ENCODE data around the gene BROX. TPM values are rescaled to one million over a fixed set of nuclear protein-coding genes. Genes with fewer than 3 reads are reported as not detected.

BROX gene
- total and polyA plus RNA-seq, 3 donors from 2014 or later = 20.8 to 41.3 (median 37.3) TPM

DNA sequence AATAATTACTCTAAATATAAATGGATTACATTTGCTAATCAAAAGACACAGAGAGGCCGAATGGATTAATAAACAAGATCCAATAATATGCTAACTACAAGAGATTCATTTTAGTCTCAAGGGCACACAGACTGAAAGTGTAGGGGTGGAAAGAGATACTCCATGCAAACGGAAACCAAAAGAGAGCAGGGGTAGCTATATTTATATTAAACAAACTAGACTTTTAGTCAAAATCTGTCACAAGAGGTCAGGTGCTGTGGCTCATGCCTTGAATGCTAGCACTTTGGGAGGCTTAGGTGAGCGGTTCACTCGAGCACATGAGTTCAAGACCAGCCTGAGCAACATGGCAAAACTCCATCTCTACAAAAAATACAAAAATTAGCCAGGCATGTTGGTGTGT lies 68.9 kb downstream of the BROX start:
- Histone ChIP-seq H3K27ac (no peak overlapping the region), H3K36me3 (ENCODE audit: low read depth, missing control alignments) (no peaks in the 10 kb centered on the region), H3K4me1 (peaks cover 2% of the 10 kb centered on the region), H3K4me3 (no peak overlapping the region), H3K9me3 (no peaks in the 10 kb centered on the region), H3K27me3 (no peaks in the 10 kb centered on the region)
- 77 to 78% methylated on average over 4 of the region's 4 CpGs for WGBS, 2 donors
- TF ChIP-seq POLR2A (IDR thresholded peaks at IDR 0.05) (no peak), CTCF (IDR thresholded peaks at IDR 0.05) (no peak)
- DNase-seq = no peak
- intact Hi-C loops (cut with DNase I; ENCODE audit: low total_unique reads) = no loop called here

- peaks cover 4% of the 10 kb centered on the region for H3K4me1 ChIP-seq
These were observed 70.7 kb downstream of the BROX start for GRCh38 chr1:222783051-222783450.

DNA sequence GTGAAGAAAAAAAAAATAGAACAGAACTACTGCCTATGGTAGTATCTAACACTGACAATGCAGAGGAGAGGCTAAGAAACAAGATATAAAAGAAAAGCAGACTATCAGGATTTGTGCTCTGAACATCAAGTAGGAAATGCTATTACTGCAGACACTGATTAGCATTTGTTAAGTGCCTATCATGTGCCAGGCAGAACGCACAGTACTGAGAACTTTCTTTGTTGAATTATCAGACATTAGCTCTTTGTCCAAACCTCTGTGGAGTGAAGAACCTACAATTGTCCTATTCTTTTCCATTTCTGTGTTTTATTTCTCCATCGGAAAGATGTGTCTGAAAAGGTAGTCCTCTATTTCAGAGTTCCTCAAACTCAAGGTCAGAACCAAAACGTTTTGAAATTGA lies 72.0 kb downstream of the BROX start:
- Histone ChIP-seq H3K4me3 (no peak overlapping the region), H3K27me3 (no peaks in the 10 kb centered on the region), H3K36me3 (ENCODE audit: low read depth, missing control alignments) (no peaks in the 10 kb centered on the region), H3K9me3 (no peaks in the 10 kb centered on the region), H3K27ac (peak overlapping the region in 1 of 2 donors; percentile 56), H3K4me1 (peaks cover 4% of the 10 kb centered on the region)
- TF ChIP-seq POLR2A (IDR thresholded peaks at IDR 0.05) (no peak), CTCF (IDR thresholded peaks at IDR 0.05) (no peak)
- peak; percentile 63 for DNase-seq
- intact Hi-C loops (cut with DNase I; ENCODE audit: low total_unique reads) = no loop called here
- 37 to 46% methylated on average over 3 of the region's 3 CpGs for WGBS, 2 donors

More at GRCh38 chr1:222783051-222783450, 70.7 kb downstream of the BROX start:
- DNase-seq = no peak
- Histone ChIP-seq H3K36me3 (ENCODE audit: low read depth, missing control alignments) (no peaks in the 10 kb centered on the region), H3K4me3 (no peak overlapping the region), H3K27ac (no peak overlapping the region), H3K27me3 (no peaks in the 10 kb centered on the region), H3K9me3 (no peaks in the 10 kb centered on the region)
- TF ChIP-seq CTCF (IDR thresholded peaks at IDR 0.05) = no peak
- no peak for TF ChIP-seq POLR2A (IDR thresholded peaks at IDR 0.05)
- intact Hi-C loops (cut with DNase I; ENCODE audit: low total_unique reads) = no loop called here

Other genes starting within 250 kb of the BROX start
- 1 to 10 TPM; 5.9 to 6.0 TPM for gene HHIPL2, start 164.5 kb upstream of the BROX start, total RNA-seq
- gene HHIPL2, start 164.5 kb upstream of the BROX start, polyA plus RNA-seq (ENCODE audit: insufficient read depth, low read depth, low replicate concordance) = 16.2 TPM
- gene TAF1A, start 122.6 kb upstream of the BROX start, total RNA-seq = 10 to 100 TPM; 13.2 to 15.1 TPM
- gene TAF1A, start 122.6 kb upstream of the BROX start, polyA plus RNA-seq (ENCODE audit: insufficient read depth, low read depth, low replicate concordance) = 12.4 TPM
- 10 to 100 TPM; 91.4 to 92.1 TPM for gene MIA3, start 94.5 kb upstream of the BROX start, total RNA-seq
- 77.8 TPM for gene MIA3, start 94.5 kb upstream of the BROX start, polyA plus RNA-seq (ENCODE audit: insufficient read depth, low read depth, low replicate concordance)
- 10 to 100 TPM; 66.8 to 73.1 TPM for gene AIDA, start 73 bp upstream of the BROX start, total RNA-seq
- 83.5 TPM for gene AIDA, start 73 bp upstream of the BROX start, polyA plus RNA-seq (ENCODE audit: insufficient read depth, low read depth, low replicate concordance)
- 1 to 10 TPM in 1 of 2 donors, under 1 TPM in 1; 0.71 to 2.3 TPM for gene FAM177B, start 24.6 kb downstream of the BROX start, total RNA-seq
- gene FAM177B, start 24.6 kb downstream of the BROX start, polyA plus RNA-seq (ENCODE audit: insufficient read depth, low read depth, low replicate concordance) = not detected
- gene DISP1, start 102.5 kb downstream of the BROX start, total RNA-seq = 10 to 100 TPM; 50.6 to 71.8 TPM
- 21.8 TPM for gene DISP1, start 102.5 kb downstream of the BROX start, polyA plus RNA-seq (ENCODE audit: insufficient read depth, low read depth, low replicate concordance)

All from testis (tissue), 3 donors.